GM21381 (cell line): ENCODE data around the gene UBE3B.

Experiments used
- ATAC-seq: cut with Tn5 transposase; IDR thresholded peaks from one replicate; pipeline ENCODE4 v1.9.1; 2021; ENCODE audit warnings: mild to moderate bottlenecking, moderate library complexity; ENCODE audit not compliant: unreplicated experiment

UBE3B gene

DNA sequence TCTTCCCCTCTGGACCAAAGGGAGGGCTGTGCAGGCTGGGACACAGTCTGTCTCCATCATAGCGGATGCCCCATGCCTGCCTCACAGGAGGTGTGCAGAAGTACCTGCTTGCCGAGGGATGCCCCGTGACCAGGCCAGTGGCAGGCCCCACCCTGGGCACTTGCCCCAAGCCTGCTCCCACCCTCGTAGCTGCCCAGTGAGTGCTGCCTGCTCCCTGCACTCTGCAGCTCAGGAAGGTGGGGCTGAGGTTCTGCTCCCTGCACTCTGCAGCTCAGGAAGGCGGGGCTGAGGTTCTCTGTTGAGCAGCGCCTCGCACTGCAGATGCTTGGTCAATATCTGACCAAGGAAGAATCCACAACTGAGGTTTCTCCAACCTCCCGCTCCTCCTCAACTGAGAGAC, 89.0 kb downstream of the UBE3B start:
- ATAC-seq = no peak

DNA sequence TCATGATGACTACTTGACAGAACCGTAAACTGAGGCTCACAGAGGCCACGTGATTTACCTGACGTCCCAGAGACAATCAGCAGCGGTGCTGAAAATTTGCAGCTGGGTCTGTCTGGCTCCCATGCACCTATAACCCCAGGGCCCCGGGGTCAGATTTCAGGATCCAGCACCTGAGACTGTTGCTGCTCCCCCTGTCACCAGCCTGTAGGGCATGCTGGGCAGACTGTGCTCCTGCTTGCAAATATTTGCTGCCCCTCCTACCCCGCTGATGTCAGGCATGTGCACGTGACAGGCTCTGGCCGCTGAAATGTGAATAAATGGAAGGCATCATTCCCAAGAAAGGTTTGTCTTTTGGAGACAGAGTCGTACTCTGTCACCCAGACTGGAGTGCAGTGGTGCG, 89.9 kb downstream of the UBE3B start:
- no peak for ATAC-seq

DNA sequence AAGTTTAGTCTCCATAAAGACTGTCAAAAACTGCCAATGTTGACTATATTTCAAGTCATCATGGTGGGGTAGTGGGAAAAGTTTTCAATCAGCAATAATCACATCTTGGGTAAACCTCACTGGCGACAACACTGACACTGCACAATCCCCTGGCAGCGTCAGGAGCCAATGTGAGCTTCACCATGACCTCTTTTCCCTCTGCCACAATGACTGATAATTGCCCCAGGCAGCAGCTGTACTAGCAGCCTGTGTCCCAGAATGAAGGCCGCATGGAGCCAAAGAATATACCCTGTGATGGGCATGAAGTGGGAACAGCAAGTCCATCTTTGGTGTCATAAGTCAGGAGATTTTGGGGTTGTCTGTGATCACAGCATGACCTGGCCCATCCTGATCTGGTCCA, 90.5 kb downstream of the UBE3B start:
- no peak for ATAC-seq

DNA sequence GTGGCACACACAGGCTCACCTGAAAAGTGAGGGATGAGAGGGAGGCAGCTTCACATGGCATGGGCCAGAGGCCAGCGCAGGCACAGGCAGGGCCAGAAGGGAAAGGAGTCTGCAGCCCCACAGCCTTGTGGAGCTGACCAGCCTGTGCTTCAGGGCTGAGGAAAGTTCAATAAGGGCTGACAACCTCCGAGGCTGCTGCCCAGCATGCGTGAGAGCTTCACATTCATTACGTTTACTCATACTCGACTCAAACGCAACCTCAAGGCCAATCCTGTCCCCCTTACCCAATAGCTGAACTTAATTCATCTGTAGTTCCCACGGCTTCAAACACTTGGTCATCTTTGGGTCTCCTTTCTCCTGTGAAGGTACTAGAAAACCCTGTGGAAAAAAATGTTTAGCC, 91.1 kb downstream of the UBE3B start:
- no peak for ATAC-seq

DNA sequence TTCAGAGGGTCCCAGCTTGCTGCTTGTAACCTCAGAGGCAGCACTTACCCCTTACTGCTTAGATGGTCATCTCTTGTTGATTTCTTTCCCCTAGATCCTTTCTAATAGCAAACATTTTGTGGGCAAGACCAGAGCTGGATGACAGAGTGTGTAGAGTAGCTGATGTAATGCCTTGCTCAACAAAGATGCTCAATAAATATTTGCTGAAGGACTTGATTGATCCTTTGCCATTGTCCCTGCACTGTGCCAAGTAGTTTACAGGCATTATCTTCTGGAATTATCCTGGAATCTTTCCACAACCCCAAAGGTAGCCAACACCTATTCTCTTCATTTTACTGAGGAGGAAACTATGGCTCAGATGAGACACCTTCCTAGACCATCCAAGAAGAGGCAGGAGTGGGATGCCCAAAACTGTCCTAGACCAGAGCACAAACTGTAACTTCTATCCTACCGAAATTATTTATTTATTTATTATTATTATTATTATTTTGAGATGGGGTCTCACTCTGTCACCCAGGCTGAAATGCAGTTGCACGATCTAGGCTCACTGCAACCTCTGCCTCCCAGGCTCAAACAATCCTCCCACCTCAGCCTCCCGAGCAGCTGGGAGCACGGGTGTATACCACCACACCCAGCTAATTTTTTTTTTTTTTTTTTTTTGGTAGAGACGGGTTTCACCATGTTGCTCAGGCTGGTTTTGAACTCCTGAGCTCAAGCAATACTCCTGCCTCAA, 94.5 kb downstream of the UBE3B start:
- no peak for ATAC-seq

DNA sequence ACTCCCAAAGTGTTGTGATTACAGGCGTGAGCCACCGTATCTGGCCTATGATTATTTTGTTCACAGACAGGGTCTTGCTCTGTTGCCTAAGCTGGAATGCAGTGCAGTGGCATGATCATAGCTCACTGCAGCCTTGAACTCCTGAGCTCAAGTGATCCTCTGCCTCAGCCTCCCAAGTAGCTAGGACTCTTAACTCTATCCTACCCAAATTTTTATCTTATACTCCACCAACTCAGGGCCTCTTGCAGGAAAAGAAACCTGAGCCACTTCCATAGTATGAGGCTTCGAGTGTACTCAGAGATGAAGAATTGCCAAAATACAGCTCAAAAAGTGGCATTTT, 95.0 kb downstream of the UBE3B start:
- no peak for ATAC-seq

DNA sequence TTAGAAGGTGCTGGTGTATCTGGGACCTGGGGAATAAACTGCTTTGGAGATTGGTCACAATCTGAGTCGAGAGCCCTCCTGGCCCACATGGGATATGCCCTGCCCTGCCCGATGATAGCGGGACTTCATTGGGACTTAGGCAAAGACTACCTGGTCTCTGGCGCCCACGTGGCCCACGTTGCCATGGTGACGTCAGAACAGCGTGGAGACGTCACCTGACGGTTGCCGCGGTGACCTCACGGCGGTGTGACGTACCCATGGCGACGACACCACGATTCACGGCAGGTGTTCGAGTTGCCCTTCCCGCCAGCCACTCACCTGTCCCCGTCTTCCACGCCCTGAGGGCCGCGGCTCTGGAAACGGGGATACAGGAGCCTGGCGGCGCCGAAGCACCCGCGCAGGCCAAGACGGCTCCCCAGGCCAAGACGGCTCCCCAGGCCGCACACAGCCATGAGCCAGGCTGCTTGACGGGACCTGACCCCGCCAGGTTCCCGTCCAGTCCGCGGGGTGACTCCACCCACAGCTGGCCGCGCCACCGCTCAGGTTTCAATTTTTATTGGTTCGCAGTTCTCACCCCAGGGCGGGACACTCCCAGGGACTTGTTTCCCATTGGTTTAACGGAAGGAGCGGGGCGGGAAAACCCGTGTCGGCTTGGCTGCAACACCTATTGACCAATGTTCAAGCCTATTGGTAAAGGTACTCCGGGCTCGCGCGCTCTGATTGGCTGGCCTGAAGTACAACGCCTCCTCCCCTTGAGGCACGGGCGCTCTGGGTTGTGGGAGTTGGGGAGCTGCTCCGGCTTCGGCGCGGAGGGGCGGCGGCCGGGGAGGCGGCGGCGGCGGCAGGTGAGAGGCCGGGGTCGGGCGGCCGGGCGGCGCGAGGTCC, 95.8 kb downstream of the UBE3B start, which contains the start of the genes MMAB and MVK:
Gene MMAB (minus strand): TSS at position 476 of the 885 bp plus-strand sequence. CDS start 24 bp downstream, at position 452.
Gene MVK (plus strand): TSS at position 766 of the 885 bp plus-strand sequence. CDS start 1,029 bp downstream, outside the sequence.
- peak; percentile 95 for ATAC-seq

DNA sequence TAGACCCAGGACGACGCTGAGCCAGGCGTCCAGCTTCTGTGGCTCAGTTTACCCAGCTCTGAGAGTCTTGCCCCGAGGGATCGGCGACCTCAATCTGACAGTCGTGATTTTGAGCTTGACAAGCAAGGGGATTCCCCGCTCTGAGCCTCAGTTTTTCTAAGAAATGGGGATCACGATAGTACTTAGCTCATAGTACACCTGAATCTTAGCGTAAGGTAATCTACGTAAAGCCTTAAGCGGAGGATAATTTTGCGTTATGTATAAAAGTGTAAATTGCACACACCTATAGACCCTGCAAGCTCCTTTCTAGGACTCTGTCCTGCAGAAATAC, 96.4 kb downstream of the UBE3B start:
- ATAC-seq = no peak

DNA sequence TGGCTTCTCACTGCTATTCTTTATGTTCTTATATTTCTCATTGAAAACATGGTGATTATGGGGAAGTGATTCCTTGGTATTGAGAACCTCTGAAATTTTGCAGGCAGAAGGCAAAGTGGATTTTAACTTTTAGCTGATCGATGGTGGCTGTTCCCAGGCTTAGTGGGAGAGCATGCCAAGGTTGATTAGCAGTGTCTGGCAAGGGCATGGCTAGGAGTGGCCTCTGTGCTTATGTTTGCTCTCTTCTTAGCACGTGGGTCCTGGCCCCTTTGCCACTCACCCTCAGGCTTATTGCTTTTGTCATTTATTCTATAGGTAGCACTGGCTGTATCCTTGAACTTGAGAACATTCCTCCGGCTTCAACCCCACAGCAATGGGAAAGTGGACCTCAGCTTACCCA, 98.2 kb downstream of the UBE3B start:
- ATAC-seq = no peak

DNA sequence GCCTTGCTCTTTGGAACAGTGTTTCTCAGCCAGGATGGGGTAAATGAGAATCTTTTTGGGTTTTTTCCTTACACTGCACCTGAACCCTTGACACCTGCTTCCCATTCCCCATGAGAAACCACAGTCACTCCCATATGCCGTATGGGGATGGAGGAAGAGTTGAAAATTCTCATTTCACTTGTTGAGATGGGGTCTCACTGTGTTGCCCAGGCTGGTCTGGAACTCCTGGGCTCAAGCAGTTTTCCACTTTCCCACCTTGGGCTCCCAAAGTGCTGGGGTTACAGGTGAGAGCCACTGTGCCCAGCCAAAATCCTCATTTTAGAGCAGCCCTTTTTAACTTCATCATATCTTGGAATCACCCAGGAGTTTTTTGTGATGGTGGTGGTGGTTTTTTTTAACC, 99.9 kb downstream of the UBE3B start:
- ATAC-seq = no peak

DNA sequence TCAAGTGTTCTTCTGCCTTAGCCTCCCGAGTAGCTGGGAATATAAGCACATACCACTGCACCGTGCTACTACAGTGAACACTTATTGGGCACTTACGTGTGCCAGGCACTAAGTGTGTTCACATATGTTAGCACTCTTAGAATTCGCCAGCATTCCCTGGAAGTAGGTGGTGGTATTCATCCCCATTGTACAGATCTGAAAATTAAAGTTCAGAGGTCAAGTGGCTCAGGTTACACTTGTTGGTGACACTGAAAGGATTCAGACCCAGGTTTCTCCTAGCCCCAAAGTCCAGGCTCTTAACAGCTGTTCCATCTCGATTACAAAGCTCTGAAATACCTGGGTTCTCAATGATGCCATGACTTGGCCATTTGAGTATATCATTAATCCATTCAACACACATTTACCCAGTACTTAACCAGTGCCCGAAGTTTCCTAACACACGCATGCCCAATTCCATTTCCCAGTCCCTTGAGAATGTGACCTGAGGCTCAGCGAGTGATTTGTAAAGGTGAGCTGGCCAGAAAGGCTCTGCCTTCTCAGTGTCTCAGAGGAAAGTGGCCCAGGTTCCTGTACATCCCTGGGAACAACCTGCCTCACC, 101.0 kb downstream of the UBE3B start:
- no peak for ATAC-seq

DNA sequence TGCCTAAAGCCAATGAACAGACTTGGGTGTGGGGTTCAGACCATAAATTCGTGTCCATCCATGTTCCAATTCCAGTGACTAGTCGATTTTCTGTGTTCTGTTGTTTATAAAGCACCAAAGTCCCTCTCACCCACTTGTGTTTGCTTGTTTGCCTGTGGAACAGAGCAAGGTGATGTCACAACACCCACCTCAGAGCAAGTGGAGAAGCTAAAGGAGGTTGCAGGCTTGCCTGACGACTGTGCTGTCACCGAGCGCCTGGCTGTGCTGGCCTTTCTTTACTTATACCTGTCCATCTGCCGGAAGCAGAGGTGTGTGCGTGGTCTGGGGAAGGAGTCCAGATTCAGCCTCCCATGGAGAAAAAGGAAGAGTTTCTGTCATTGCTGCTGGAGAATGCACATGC, 102.2 kb downstream of the UBE3B start:
- no peak for ATAC-seq

DNA sequence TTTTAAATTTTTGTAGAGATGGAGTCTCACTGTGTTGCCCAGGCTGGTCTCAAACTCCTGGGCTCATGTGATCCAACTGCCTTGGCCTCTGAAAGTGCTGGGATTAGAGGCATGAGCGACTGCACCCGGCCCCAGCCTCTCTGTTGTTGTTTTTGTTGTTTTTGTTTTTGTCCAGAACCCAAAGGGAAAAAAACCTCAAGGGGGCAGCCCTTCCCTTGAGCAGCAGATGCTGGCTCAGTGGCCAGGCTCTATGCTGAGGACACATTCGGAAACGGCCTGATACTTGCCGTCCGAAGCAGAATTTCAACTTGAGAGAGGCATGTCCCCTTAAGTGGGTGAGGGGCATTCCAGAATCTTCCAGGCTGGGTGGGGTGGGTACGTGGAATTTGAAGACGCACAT, 102.8 kb downstream of the UBE3B start:
- no peak for ATAC-seq

DNA sequence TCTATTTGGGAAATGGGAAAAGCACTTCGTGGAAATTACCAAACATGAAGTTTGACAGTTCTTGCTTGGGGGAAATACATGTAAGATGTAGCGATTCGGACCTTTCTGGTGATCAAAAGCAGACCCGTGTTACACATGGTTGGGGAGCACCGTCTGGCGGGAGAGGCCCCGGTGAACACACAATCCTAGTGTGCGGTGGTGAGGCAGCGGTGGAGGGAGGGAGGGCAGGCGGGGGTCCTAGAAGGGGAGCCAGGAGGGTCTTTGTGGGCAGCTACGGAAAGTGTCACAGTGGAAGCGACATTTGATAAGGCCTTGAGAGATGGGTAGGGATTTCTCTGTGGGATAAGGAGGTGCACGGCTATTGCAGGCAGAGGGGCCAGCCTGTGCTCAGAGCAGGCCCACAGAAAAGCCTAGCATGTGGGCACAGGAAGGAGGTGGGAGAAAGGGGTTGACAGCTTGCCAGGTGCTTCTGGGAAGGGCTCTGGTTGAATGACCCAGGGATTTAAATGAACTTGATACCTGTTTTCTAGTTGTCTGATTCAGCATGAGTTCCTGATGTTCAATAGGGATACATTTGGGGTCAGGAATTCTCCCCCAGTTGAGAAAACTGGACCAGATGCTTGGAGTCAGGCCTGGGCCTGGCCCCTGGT, 103.4 kb downstream of the UBE3B start:
- ATAC-seq = no peak

DNA sequence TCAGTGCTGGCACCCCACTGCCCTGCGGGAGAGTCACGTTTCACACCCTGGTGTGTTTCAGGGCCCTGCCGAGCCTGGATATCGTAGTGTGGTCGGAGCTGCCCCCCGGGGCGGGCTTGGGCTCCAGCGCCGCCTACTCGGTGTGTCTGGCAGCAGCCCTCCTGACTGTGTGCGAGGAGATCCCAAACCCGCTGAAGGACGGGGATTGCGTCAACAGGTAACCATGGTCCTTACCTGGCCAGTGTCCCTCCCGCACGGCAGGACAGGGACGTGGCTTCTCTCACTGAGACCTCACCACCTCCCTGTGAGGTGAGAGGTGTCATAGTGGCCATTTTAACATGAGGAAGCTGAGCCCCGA, 103.9 kb downstream of the UBE3B start:
- ATAC-seq = no peak

DNA sequence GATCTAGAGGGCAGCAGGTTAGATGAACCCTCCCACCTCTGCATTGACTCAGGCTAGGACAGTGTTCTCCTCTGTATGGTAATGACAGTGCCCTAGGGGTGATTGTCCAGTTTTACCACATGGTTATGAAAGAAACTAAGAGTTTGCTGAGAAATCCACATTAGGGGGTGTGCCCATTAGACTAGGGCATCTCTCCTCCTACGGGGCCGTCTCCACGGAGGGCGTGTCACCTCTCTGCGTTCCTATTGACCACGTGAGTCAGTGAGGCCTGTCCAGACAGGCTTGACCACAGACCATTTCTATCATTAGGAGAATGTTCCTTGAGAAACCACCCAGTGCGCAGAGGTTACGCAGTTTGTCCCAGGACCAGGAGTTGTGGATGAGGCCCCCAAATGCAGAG, 104.4 kb downstream of the UBE3B start:
- no peak for ATAC-seq

DNA sequence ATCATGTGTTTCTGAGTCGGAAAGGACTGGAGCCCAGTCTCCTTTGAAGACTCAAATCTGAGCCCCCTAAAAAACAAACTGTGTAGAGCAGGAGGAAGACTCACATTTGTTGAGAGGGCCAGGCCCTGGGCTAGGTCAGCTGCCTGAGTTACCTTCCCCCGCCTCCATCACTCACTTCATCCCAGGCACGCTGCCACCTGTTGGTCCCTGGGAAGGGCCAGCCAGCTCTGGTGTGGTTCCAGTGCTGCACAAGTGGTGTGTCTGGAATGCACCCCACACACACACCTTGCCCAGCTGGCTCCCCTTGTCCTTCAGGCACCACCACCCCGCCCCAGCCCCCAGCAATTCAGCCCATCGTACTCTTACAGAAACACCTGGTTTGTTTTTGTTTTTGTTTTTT, 105.2 kb downstream of the UBE3B start:
- ATAC-seq = no peak

DNA sequence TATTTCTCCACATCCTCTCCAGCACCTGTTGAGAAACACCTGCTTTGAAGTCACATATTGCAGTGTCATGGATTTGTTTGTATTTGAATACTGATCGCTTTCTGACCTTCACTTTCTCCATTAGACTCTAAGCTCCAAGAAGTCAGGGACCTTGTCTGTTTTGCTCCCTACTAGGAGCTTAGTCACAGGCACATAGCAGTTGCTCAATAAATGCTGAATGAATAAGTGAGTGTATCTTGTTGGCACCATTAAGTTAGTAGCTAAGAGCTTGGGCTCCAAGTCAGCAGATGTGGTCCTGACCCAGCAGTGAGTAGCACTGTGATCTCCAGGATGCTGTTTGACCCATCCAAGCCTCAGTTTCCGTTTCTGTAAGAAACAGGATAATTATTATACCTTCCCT, 106.3 kb downstream of the UBE3B start:
- ATAC-seq = no peak
